ENCODE data around the gene SMARCA2.

- no peak for TF ChIP-seq CTCF (IDR thresholded peaks at IDR 0.05)
- no peak for TF ChIP-seq EP300 (IDR thresholded peaks at IDR 0.05)
- no peak for TF ChIP-seq POLR2A (IDR thresholded peaks at IDR 0.05)
Measured at GRCh38 chr9:2178034-2178734, 163.0 kb downstream of the SMARCA2 start.
